ENCODE measurements around the gene SPDEF. TPM values are rescaled to one million over a fixed set of nuclear protein-coding genes. Genes with fewer than 3 reads are reported as not detected.
A peak's percentile ranks its signal among the peaks of the same experiment; 100 is the strongest.

SPDEF gene
- total and polyA plus RNA-seq, 2 of the 13 experiments (the other 11 are each of a cell fraction or from before 2014, with no cell fraction given) = not detected

GRCh38 chr6:34489207-34489805 lies 66.8 kb downstream of the SPDEF start:
- Histone ChIP-seq H3K4me1 (ENCODE audit: insufficient read depth, low read length) (peaks cover 9% of the 10 kb centered on the region; the same call in 1 of the 2 replicates), H3K9me3 (ENCODE audit: low read length) (no peaks in the 10 kb centered on the region), H3K79me2 (ENCODE audit: insufficient read depth, low read length) (no peaks in the 10 kb centered on the region), H2AFZ (ENCODE audit: low read length) (no peak overlapping the region), H3K36me3 (replicated peaks in 1 of 2; ENCODE audit: control insufficient read depth in 1 of 2, insufficient read depth in 2 of 2, low read length in 2 of 2) (no peaks in the 10 kb centered on the region), H3K9ac (ENCODE audit: insufficient read depth, low read depth, low read length) (no peak overlapping the region), H3K4me3 (replicated peaks in 1 of 3; ENCODE audit: insufficient read depth in 1 of 3, low read depth in 2 of 3, low read length in 3 of 3) (no peak overlapping the region), H3K27ac (ENCODE audit: extremely low read length, insufficient read depth, low read length) (no peak overlapping the region), H4K20me1 (ENCODE audit: insufficient read depth, low read length) (no peaks in the 10 kb centered on the region), H3K27me3 (ENCODE audit: control insufficient read depth in 1 of 2, insufficient read depth in 2 of 2, low read length in 2 of 2) (peaks cover 1 to 52% of the 10 kb centered on the region in 2 experiments; a peak in 3 of 5 replicates), H3K4me2 (ENCODE audit: low read depth, low read length) (no peak overlapping the region)
- WGBS (ENCODE audit: low lambda C conversion rate) = 38% methylated on average over 9 of the region's 9 CpGs
- DNase-seq (ENCODE audit: low spot score) (no peak), ATAC-seq (no peak), FAIRE-seq (no peak)
- ChIA-PET POLR2A (no interaction called here), CTCF (ENCODE audit: low intra/inter-chr PET ratio, low total read pairs) (no interaction called here)
- in situ Hi-C loops (cut with HindIII; ENCODE audit: extremely low pct_ligation_motif_present, low pct_unique_long_range_greater_than_20kb) (no loop called here), intact Hi-C loops (cut with micrococcal nuclease; ENCODE audit: unreplicated experiment) (no loop called here)
- TF ChIP-seq CEBPB (IDR thresholded peaks at IDR 0.05; ENCODE audit: borderline replicate concordance, low read depth, low read length) (peak; percentile 63), SMAD1 (CRISPR knock-in tag; IDR thresholded peaks at IDR 0.05; ENCODE audit: borderline replicate concordance, low read depth) (no peak)
- no TSS peak for BruUV-seq (replicated peaks)

Other genes with a start within 250 kb of the SPDEF start
- gene NUDT3, start 163.7 kb downstream of the SPDEF start, total RNA-seq (2016; rRNA removed; fragmentation: Illumina TruSeq; extraction: Trizol) = 20.2 and 30.1 TPM in 2 replicates
- 17.6 and 20.6 TPM in 2 replicates for gene NUDT3, start 163.7 kb downstream of the SPDEF start, polyA plus RNA-seq (2011; rRNA removed)
- 2,909 and 3,503 TPM in 2 replicates for gene RPS10, start 130.3 kb downstream of the SPDEF start, total RNA-seq (2016; rRNA removed; fragmentation: Illumina TruSeq; extraction: Trizol)
- gene RPS10, start 130.3 kb downstream of the SPDEF start, polyA plus RNA-seq (2011; rRNA removed) = 4,295 and 4,648 TPM in 2 replicates
- not detected in 2 replicates for gene PACSIN1, start 90.3 kb downstream of the SPDEF start, total RNA-seq (2016; rRNA removed; fragmentation: Illumina TruSeq; extraction: Trizol)
- not detected in 2 replicates for gene PACSIN1, start 90.3 kb downstream of the SPDEF start, polyA plus RNA-seq (2011; rRNA removed)
- 66.6 and 90.8 TPM in 2 replicates for gene ILRUN, start 140.4 kb upstream of the SPDEF start, total RNA-seq (2016; rRNA removed; fragmentation: Illumina TruSeq; extraction: Trizol)
- 45.5 and 50.6 TPM in 2 replicates for gene ILRUN, start 140.4 kb upstream of the SPDEF start, polyA plus RNA-seq (2011; rRNA removed)
- 291 and 370 TPM in 2 replicates for gene SNRPC, start 201.2 kb upstream of the SPDEF start, total RNA-seq (2016; rRNA removed; fragmentation: Illumina TruSeq; extraction: Trizol)
- 212 and 226 TPM in 2 replicates for gene SNRPC, start 201.2 kb upstream of the SPDEF start, polyA plus RNA-seq (2011; rRNA removed)
- gene BLTP3A, start 235.8 kb upstream of the SPDEF start, total RNA-seq (2016; rRNA removed; fragmentation: Illumina TruSeq; extraction: Trizol) = 24.0 and 39.3 TPM in 2 replicates
- gene BLTP3A, start 235.8 kb upstream of the SPDEF start, polyA plus RNA-seq (2011; rRNA removed) = 21.3 and 22.1 TPM in 2 replicates

Data from HepG2 (cell line).